HG02642 (cell line): ENCODE results near the gene CLASRP.

Source experiments
- ATAC-seq: cut with Tn5 transposase; IDR thresholded peaks from one replicate; pipeline ENCODE4 v1.9.1; 2021; ENCODE audit warnings: mild to moderate bottlenecking; ENCODE audit not compliant: unreplicated experiment, poor library complexity

Gene CLASRP

DNA sequence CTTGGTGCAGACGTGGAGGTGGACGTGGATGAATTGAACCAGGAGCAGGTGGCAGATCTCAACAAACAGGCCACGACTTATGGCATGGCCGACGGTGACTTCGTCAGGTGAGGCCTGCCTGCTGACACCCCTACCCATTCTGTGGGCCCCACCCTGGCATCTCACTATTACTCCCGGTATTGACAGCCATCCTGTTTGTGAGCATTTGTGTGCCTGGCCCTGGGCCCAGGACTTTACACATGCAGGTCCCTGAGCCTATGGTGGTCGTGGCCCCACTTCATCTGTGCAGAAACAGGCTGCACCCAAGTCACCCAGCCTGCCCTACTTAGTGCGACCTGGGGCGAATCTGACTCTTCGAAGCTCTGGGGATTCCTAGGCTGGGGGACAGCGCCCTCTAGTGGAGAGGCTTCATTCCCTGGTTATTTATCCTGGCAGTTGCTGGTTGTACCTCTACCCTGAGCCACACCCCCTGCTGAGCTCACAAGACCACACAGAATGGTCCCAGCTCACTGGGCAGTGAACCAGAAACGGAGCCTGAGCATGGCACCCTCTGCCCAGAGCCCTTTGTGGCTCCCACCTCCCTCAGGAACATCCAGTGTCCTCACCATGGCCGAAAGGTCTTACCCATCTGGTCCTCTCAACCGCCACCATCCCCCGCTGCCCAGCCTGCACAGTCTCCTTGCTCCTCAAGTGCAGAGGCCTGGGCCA is 20.6 kb downstream of the CLASRP start:
- ATAC-seq, result no peak

DNA sequence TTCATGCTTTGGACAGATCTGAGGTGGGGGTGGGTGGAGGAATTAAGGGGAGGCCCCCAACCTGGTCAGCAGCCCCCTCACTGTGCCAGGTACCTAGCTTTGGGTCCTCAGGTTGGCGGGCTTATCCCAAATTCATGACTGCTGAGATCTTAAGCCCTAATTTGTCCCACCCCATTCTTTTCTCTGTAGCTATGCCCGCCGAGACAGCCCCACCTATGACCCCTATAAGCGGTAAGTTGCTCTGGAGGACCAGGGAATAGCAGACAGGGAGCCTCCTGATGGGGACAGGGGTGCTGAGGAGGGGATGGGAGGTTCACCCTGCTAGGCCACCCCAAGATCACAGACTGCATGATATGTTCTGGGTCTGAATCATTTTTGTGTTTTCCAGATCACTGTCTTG is 23.1 kb downstream of the CLASRP start:
- ATAC-seq, result no peak

DNA sequence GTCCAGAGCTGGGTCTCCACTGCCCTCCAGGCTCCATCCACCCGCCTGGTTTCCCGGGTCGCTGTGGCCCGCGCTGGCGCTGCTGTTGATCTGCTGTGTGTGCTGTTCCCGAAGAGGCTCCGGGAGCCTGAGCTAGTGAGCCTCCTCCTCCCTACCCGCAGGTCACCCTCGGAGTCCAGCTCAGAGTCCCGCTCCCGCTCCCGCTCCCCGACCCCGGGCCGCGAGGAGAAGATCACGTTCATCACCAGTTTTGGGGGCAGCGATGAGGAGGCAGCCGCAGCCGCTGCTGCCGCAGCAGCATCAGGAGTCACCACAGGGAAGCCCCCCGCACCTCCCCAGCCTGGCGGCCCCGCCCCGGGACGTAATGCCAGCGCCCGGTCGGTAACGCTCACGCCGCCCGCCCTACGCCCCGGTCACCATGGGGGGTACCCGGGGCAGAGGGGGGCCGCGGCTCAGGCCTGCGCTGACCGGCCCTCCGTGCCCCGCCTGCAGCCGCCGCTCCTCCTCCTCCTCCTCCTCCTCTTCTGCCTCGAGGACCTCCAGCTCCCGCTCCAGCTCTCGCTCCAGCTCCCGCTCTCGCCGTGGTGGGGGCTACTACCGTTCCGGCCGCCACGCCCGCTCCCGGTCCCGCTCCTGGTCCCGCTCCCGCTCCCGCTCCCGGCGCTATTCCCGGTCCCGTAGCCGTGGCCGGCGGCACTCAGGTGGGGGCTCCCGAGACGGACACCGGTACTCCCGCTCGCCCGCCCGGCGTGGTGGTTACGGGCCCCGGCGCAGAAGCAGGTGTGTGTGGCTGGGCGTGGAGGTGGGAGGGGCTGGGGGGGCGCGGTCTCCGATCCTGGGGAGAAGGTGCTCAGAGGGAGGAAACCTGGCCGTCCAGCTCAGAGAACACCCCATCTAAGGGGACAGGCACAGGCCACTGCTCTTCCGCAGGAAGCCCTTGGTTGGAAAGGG is 25.3 kb downstream of the CLASRP start:
- no peak for ATAC-seq

DNA sequence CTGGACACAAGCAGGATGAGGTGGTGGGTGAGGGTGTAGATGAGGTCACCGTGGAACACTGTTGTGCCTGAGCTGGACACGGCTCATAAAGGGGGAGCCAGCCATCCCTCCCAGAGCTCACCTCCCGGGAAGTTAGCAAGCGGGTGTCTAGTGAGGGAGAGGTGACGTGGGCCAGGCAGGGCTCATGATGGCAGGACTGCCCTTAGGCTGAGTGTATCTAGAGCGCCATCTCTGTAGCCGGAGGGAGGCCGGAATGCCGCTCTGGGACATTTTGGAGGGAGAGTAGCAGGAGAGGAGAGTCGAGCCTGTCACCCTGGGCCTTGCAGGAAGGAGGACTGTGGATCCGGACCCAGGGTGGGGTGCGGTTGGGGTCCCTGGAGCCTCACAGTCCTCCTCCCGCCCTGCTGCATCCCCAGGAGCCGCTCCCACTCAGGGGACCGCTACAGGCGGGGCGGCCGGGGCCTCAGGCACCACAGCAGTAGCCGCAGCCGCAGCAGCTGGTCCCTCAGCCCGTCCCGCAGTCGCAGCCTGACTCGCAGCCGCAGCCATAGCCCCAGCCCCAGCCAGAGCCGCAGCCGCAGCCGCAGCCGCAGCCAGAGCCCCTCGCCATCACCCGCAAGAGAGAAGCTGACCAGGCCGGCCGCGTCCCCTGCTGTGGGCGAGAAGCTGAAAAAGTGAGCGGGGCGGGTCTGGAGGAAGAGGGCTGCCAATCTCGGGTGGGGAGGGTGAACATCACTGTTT is 28.2 kb downstream of the CLASRP start:
- no peak for ATAC-seq

DNA sequence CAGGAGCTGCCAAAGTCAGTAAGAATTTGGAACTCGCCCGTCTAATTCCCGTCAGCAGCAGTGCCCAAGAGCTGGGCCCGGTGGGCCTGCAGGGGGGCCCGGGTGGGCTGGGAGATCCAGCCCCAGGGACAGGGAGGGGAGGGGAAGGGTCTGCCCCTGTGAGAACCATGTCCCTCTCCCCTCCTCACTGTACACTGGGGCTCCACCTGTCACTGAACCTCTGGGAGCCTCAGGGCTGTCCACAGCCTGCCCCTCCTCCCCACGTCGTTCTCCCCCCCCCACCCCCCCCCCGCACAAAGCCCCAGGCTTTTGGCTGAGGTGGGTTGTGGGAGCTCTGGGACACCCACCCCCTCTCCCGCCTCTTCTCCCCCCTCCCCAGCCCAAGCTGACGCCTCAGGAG is 29.2 kb downstream of the CLASRP start:
- no peak for ATAC-seq

DNA sequence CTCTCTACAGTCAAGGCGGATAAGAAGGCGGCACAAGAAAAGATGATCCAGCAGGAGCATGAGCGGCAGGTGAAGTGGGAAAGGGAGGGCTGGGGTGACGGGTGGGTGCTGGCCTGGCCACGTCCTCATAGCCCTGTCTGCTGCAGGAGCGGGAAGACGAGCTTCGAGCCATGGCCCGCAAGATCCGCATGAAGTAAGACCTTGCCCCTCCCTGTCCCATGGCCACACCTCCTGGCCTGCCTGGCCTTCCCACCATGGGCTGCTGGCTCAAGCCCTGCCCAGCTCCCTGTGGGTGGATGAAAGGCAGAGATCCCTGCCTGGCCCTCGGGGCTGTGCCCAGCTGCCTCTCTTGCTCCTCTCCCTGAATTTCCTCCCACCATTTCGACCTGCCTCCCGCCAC is 30.2 kb downstream of the CLASRP start:
- no peak for ATAC-seq

DNA sequence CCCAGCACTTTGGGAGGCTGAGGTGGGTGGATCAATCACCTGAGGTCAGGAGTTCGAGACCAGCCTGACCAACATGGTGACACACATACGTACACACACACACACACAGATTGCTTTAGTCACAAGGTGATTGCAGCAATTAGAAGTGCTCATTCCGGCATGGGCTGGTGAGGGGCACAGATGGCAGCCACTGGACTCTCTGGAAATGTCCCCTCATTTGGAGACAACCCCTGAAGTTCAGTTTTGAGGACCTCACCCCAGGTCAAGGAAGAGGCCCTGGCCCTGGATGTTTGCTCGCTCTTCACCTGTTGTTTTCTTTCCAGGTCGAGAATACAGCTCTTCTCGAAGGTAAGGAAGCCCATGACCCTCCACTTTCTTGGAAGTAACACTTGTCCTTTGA is 31.4 kb downstream of the CLASRP start:
- ATAC-seq, result no peak

DNA sequence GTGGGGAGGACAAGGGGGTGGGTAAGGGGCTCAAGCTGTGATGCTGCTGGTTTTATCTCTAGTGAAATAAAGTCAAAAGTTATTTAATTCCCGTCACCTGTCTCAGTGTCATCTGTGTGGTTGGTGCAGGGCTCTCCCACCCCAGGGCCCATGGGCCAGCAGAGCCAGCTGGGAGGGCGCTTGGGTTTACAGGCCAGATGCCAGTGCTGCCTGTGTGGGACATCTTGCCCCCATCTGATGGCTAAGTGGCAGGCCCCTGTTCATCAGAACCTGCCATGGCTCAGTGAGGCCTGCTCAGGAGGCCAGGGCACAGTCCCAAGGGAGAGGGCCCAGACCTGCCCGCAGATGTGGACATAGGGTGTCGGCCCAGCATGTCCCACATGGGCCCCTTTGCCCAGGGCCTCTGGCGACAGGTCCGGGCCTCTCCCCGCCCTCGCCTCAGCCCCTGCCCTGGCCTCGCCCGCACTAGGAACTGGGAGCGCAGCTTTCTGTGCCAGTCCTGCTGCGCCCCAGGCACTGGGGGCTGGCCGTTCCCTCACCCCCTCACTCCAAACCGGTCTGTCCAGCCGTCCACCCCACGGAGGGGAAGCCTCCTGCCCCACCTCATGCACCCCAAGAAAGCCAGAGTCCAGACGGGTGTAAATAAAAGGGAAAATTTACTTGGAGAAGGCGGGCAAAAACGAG is 32.2 kb downstream of the CLASRP start:
- no peak for ATAC-seq

DNA sequence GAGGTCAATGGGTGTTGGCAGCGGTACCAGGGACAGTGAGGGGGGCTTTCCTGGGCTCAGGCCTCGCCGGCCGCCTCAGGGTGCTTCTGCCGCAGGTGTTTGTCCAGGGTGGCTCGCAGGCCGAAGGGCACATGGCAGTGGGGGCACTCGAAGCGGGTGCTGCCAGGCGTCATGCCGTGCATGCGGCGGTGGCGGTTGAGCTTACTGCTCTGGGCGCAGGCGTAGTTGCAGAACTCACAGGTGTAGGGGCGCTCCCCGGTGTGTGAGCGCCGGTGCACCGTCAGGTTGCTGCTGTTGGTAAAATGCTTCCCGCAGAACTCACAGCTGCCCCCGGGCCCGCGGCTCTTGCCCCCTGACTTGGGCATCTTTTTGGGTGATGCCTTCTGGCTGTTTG is 32.7 kb downstream of the CLASRP start:
- no peak for ATAC-seq

DNA sequence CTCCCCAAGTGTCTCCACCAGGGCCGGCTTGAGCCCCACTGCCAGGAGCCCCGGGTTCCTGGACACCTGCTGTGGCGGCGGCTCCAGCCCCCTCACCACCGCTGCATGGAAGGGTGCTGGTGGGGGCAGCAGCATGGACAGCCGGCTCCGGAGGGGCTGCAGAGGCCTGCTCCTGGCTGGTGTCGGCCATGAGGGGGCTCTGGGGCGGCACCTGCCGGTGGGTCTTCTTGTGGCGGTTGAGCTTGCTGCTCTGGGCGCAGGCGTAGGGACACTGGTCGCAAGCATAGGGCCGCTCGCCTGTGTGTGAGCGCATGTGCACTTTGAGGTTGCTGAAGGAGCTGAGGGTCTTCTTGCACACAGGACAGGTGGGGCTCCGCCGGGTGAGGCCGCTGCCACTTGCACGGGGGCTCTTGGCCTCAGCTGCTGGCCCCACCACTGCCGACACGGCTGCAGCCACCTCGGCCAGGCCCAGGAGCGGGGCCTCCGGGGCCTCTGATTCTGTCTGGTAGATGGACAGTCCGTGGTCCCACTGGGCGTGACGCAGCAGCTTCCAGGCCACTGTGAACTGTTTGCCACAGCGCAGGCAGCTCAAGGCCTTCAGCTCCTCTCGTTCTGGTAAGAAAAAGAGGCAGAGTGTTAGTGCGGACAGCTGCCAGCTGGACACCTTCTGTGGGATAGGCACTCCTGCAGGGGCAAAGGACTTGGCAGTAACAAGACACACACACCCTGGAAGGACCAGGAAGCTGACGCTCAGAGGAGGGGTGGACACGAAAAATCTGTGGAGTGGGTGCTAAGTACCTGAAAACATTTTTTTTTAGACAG is 33.3 kb downstream of the CLASRP start:
- no peak for ATAC-seq

DNA sequence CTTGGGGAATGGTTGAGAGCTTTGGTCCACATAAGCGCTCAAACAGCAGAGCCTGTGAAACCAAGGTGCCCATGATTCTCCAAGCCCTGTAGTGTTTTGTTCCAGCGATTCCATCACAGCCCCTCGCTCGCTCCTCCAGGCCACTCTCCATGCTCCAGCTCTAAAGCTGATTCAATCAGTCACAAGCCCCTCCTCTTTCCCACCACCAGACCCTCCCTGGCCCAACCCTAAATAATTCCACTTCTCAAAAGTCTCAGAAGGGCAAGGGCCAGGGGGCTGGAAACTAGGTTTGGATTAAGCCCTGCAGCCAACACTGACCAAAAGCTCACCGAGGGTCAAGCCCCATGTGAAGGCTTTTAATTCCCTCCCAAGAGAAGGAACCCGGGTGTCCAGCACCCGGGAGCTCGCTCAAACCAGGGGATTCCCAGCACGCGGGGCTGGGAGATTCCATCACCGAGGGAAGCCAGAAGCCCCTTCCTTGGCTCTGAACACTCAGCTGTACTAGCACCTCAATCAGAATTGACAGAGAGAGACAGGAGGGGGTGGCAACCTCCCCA is 36.0 kb downstream of the CLASRP start:
- no peak for ATAC-seq

DNA sequence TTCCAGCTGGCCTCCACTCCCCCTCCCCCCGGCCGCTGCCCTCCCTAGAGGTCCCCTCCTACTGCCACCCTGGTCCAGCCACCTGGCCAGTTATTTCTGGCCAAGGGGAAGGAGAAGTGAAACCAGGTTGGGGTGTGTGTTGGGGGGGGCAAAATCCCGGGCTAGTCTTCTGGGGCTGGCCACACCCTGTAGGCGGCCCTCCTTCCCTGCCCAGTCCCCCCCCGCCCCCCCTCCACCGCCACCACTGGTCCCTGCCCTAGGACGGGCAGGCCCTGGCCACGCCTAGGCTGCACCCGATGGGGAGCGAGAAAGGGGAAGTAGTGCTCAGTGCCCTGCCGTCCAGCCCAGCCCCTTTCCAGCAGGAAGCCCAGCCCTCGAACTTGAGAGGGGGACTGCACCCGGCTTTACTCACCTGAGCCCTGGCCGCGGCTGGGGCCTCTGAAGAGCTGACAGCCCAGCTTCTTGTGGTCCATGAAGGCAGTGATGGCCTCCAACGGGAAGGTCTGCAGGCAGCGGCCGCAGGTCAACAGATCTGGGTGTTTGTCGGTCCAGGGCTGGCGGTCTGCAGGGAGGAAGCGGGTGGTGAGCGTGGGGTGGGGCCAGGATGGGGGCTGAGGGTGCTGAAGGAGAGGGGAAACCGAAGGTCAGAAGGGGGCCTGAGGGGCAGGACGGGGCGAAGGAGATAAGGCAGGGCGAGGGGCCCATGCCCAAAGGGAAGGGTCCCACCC is 36.6 kb downstream of the CLASRP start:
- peak; percentile 57 for ATAC-seq

DNA sequence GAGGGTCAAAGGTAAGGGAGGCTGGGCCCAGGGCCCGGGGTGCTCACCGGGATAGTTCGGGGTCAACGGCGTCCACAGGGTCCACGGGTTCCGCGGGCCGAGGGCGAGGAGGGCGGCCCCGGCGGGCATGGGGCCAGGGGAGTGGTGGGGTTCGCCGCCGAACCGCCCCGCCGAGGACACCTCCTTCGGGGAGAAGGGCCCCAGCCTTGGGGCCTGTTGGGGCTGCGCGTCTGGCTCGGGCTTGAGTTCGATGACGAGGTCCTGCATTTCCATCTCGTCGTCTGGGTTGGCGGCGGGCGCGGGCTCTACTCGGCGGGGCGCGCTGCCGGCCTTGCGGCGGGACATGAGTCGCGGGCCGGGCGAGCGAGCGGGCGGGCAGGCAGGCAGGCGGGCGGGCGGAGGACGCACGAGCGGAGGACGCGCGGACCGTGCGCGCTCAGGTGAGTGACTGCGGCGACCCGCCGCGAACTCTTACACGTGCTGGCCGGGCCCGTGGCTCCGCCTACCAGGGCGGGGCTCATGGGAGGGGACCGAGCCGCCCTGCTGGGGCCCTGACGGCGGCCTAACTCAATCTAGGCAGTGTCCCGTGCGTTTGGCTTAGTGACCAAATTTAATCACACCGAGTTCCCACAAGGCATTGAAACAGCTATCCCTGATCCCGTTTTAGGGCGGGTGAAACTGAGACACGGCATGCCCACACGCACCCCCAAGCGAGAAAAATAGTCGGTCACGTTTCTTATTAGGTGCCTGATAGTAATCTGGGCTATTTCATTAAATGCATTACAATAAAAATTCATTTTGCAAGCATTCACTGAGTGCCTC is 37.4 kb downstream of the CLASRP start, which contains the start of gene ZNF296:
Gene ZNF296, minus strand, starts transcription at position 450 of the 822 bp plus-strand sequence. Its CDS starts 105 bp downstream, at position 345.
- ATAC-seq, result peak; percentile 48

DNA sequence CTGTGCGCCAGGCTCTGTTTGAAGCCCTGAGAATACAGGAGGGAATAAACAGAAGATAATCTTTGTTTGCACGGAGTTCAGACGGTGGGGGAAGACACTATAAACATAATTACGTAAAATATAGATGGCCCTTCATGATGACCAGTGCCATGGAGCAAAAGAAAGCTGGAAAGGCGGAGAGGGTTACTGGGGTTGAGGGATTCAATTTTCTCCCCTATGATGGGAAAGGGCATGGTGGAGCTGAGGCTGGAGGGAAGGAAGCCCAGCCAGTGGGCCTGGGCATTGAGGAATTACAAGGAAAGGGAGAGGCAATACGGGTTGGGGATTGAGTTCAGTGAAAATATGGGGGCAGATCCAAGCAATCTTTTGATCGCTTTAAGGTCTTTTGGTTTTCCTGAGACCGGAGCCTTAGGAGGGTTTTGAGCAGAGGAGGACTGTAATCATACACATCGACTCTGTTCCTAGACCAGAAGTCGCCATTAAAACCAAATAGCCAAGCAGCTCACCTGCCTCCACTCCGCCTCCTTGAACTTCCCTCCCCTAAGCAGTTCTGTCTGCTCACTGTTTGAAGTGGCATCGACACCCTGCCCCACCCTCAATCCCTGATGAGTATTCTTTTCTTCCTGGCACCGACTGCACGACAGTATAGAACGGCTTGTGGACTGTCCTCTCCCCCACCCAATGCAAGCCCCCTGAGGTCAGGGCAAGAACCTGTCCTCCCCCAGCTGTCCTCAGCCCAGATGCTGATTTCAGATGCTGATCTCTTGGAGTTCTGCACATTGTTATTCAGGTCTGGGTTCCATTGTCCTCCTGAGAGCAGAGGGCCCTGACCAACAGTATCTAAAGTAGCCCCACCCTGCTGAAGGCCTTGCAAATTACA is 38.2 kb downstream of the CLASRP start:
- no peak for ATAC-seq

DNA sequence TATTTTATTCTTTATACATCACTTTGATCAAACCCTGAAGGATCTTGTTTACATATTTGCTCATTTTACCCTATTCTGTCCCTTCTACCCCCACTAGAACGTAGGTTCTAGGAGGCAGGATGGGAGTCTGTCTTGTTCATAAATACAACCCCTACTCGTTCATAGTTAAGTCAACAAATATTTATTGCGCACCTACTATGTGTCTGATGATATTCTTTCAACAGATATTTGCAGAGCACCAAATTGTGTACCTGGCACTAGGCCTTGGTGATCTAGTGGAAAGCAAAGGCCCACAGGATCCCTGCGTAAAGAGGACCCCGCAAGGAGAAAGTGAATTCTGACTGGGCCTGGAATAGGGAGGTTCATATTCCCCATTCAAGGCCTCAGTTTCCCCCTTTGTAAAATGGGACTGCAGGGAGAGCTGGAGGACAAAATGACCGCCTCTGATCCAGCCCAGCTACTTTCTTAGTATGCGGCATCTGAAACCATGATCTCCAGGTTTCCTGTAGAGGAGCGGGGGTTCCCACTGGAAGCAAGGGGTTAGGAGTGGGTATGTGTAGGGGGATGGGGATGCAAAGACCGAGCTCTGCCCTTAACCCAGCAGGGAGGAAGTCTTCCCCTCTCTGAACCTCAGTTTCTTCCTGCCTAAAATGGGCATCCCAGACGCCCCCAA is 39.7 kb downstream of the CLASRP start:
- no peak for ATAC-seq
